Breast epithelium (tissue), 4 donors: Measurements from ENCODE around the gene ACSF2. TPM values are rescaled to one million over a fixed set of nuclear protein-coding genes. Genes with fewer than 3 reads are reported as not detected.

Source experiments
- DNase-seq, 2 donors: peaks; one replicate each; pipeline ENCODE4 v3.0.0-alpha.2; 2019; ENCODE audit warnings: low spot score in 2 of 2
- H3K27ac ChIP-seq, 2 donors: fragments of 200-600 bp; sonication (generic) in 1 of 2; one replicate each; pipeline ENCODE4 v1.5.1; 2016 to 2019; ENCODE audit warnings: mild to moderate bottlenecking in 1 of 2
- H3K27me3 ChIP-seq, 2 donors: fragments of 200-600 bp; sonication (generic) in 1 of 2; one replicate each; pipeline versions ENCODE4 v1.5.1 to v1.6.0; 2017 to 2019; ENCODE audit warnings: control low read depth in 1 of 2, mild to moderate bottlenecking in 1 of 2
- H3K36me3 ChIP-seq: fragments of 200-600 bp; one replicate; pipeline ENCODE4 v1.5.1; 2019
- H3K4me1 ChIP-seq, 2 donors: fragments of 200-600 bp; sonication (generic); one replicate each; pipeline ENCODE4 v1.5.1; 2016 to 2019; ENCODE audit warnings: control low read depth in 1 of 2
- H3K4me3 ChIP-seq, 3 donors: fragments of 200-600 bp; sonication (generic); 1 replicate in 2 of 3; 2 replicates in 1 of 3; pipeline ENCODE4 v1.5.1; 2016 to 2019; ENCODE audit warnings: mild to moderate bottlenecking in 3 of 3, moderate library complexity in 2 of 3
- H3K9me3 ChIP-seq, 2 donors: fragments of 200-600 bp; sonication (generic) in 1 of 2; one replicate each; pipeline ENCODE4 v1.5.1; 2016 to 2019; ENCODE audit warnings: control low read depth in 1 of 2
- CTCF ChIP-seq, 3 donors: fragments of 450-650 bp; IDR thresholded peaks; one replicate each; pipeline ENCODE4 v1.5.1; 2016 to 2017; ENCODE audit warnings: antibody characterized with exemption in 3 of 3, mild to moderate bottlenecking in 3 of 3, moderate library complexity in 3 of 3
- POLR2A ChIP-seq: fragments of 450-650 bp; IDR thresholded peaks from one replicate; pipeline ENCODE4 v1.6.1; 2016; ENCODE audit warnings: antibody characterized with exemption, mild to moderate bottlenecking, moderate library complexity
- POLR2AphosphoS5 ChIP-seq, 3 donors: sonication (generic); formaldehyde crosslinking; IDR thresholded peaks; one replicate each; pipeline ENCODE4 v1.6.1; 2017; ENCODE audit warnings: antibody characterized with exemption in 3 of 3
- intact Hi-C: fragments of 100-400 bp; cut with DNase I; formaldehyde crosslinking; loops from one replicate; pipeline ENCODE4 v1.15.1; 2023; ENCODE audit warnings: low total_unique reads
- total RNA-seq, 3 donors: library from RNA; depleted of rRNA; stranded (reverse); fragments of >200 nt; gene quantifications; one replicate each; pipeline ENCODE4 v1.1.0, GENCODE V29; 2016

ACSF2 gene
- total RNA-seq, 3 donors from 2014 or later, result 19.4 to 95.4 (median 86.3) TPM

DNA sequence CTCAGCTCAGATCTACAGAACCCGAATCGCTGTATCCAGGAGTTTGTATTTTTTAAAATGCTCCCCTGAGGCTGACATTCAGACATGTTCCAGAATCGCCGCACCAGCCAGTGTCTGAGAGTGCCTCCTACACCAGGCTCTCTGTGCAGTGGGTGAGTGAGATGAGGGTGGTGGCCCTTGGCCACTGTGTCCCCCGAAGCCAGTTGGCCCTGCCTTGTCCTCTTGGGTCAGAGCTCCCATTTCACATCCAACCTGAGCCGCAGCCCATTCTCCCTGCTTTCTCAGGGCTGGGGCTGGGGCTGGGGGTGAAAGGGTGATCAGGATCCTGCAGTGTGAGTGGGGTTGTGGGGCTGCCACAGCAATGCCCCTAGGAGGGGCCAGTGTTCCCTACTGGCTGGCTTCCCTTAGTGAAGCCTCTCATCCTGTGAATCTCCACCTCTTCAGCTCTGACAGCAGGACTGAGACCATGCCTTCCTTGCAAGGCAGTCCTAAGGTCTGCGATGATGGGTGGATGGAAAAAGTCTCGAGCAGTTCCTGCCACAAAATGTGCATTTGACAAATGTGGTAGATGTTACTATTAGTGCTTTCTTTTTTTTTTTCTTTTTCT is 69.3 kb downstream of the ACSF2 start:
- intact Hi-C loops, result no loop called here
- Histone ChIP-seq H3K36me3 (no peaks in the 10 kb centered on the region), H3K27me3 (no peaks in the 10 kb centered on the region), H3K4me3 (no peak overlapping the region), H3K27ac (no peak overlapping the region), H3K9me3 (no peaks in the 10 kb centered on the region), H3K4me1 (no peaks in the 10 kb centered on the region)
- TF ChIP-seq POLR2AphosphoS5 (IDR thresholded peaks at IDR 0.05), result no peak
- TF ChIP-seq POLR2A, result no peak
- no peak for TF ChIP-seq CTCF (IDR thresholded peaks at IDR 0.05)
- DNase-seq, result no peak

- intact Hi-C loops, result no loop called here
- Histone ChIP-seq H3K27ac (no peak overlapping the region), H3K27me3 (no peaks in the 10 kb centered on the region), H3K4me1 (no peaks in the 10 kb centered on the region), H3K9me3 (no peaks in the 10 kb centered on the region), H3K4me3 (no peak overlapping the region), H3K36me3 (no peaks in the 10 kb centered on the region)
- TF ChIP-seq POLR2A, result no peak
- TF ChIP-seq CTCF (IDR thresholded peaks at IDR 0.05), result no peak
- no peak for TF ChIP-seq POLR2AphosphoS5 (IDR thresholded peaks at IDR 0.05)
- no peak for DNase-seq
These were observed 69.9 kb downstream of the ACSF2 start for GRCh38 chr17:50495918-50496317.

- H3K27me3 ChIP-seq, result no peaks in the 10 kb centered on the region
- H3K27ac ChIP-seq, result no peak overlapping the region
- no peaks in the 10 kb centered on the region for H3K9me3 ChIP-seq
- TF ChIP-seq POLR2A (no peak), CTCF (IDR thresholded peaks at IDR 0.05) (no peak), POLR2AphosphoS5 (IDR thresholded peaks at IDR 0.05) (no peak)
- H3K36me3 ChIP-seq, result no peaks in the 10 kb centered on the region
- H3K4me3 ChIP-seq, result no peak overlapping the region
- DNase-seq, result no peak
- intact Hi-C loops, result no loop called here
- no peaks in the 10 kb centered on the region for H3K4me1 ChIP-seq
These were observed 72.2 kb downstream of the ACSF2 start for GRCh38 chr17:50498021-50498874.

- DNase-seq, result no peak
- Histone ChIP-seq H3K36me3 (no peaks in the 10 kb centered on the region), H3K27ac (no peak overlapping the region), H3K9me3 (no peaks in the 10 kb centered on the region), H3K4me1 (no peaks in the 10 kb centered on the region), H3K27me3 (no peaks in the 10 kb centered on the region), H3K4me3 (no peak overlapping the region)
- TF ChIP-seq POLR2AphosphoS5 (IDR thresholded peaks at IDR 0.05) (no peak), POLR2A (no peak), CTCF (IDR thresholded peaks at IDR 0.05) (no peak)
- intact Hi-C loops, result no loop called here
These were observed 73.3 kb downstream of the ACSF2 start for GRCh38 chr17:50499270-50499669.

DNA sequence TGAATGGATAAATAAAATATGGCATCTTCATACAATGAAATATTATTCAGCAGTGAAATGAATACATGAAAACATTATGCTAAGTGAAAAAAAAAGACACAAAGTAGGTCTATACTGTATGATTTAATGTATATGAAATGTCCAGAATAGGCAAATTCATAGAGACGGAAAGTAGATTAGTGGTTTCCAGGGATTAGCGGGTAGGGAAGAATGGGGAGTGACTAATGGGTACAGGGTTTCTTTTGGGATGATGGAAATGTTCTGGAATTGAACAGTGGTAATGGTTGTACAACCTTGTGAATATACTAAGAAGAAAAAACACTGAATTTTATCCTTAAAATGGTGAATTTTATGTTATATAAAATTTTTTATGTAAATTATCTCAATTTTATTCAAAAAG is 73.7 kb downstream of the ACSF2 start:
- no peak for DNase-seq
- Histone ChIP-seq H3K9me3 (no peaks in the 10 kb centered on the region), H3K4me3 (no peak overlapping the region), H3K36me3 (no peaks in the 10 kb centered on the region), H3K27me3 (no peaks in the 10 kb centered on the region), H3K4me1 (no peaks in the 10 kb centered on the region), H3K27ac (no peak overlapping the region)
- TF ChIP-seq POLR2AphosphoS5 (IDR thresholded peaks at IDR 0.05) (no peak), CTCF (IDR thresholded peaks at IDR 0.05) (no peak), POLR2A (no peak)
- intact Hi-C loops, result no loop called here
